Measurements from ENCODE around the gene CCDC61.
A peak's percentile ranks its signal among the peaks of the same experiment; 100 is the strongest.

CCDC61 gene

DNA sequence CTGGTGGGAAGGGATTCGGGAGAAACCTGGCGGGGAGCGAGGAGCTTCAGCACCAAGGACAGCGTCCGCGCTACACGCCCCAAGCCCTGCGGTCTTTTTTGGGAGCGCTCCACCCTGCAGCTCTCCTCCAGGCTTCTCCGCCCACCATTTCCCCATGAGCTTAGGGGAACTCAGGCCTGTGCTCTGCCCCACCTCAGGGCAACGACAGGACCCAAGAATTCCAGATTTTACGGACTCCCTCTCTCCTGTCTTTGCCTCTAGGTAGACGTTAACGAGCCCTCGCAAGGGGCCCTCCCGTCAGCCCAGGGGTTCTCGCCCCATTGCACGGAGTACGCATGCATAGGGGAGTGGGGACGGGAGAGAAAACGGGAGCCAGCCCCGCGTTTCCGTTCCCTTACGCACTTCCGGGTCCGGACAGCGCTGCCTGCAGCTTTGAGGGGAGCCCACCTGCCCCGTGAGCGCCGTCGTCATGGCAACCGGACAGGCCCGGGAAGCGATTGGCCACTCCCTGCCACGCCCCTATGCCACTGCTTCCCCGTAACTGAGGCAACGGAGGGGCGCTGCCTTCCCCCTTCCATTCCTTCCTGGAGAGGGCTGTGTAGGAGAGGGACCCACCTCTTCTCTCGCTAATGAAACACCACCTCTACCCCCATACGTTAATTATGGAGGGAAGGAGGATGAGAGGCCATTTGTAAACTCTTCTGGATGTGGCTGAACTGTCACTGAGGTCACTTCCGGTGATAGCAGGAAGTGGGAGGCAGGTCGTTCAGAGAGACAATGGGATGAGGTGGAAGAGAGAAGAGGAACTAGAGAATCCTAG lies 42.4 kb upstream of the CCDC61 start:
- H4K8ac ChIP-seq (ENCODE audit: low read depth, low read length) = no peak overlapping the region
- peak; percentile 80 for DNase-seq (ENCODE audit: low spot score)

DNA sequence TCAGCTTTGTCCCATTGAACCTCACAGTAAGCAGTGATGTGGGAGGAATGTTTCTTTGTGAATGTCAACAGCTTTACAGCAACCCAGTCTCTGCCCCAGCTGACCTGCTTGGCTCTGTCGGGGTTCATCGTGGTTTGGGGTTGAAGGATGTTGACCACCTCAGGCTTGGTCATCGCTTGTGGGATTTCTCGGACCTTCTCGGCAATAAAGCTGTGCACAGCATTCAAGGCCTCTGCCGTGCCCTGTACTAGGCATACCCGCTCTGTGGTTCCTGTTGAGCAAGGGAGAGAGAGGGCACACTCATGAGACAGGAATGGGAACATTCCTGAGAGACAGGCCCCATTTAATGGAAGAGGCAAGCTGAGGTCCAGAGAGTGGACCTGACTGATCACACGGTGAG lies 41.6 kb upstream of the CCDC61 start:
- H3K4me1 ChIP-seq (ENCODE audit: control insufficient read depth in 2 of 2, insufficient read depth in 1 of 2, low read depth in 1 of 2, low read length in 2 of 2) = peaks cover 20 to 34% of the 10 kb centered on the region in 2 donors
- H3K36me3 ChIP-seq (replicated peaks in 1 of 2; ENCODE audit: control insufficient read depth in 2 of 2, insufficient read depth in 2 of 2, low read length in 2 of 2) = peaks cover 8 to 65% of the 10 kb centered on the region in 2 donors
- peak overlapping the region; percentile 54 for H2AK5ac ChIP-seq (ENCODE audit: low read depth, low read length)
- peak overlapping the region; percentile 32 for H3K18ac ChIP-seq (ENCODE audit: low read length)
- H3K79me1 ChIP-seq (ENCODE audit: low read depth, low read length) = no peaks in the 10 kb centered on the region
- H3K4me2 ChIP-seq (ENCODE audit: insufficient read depth, low read length, poor library complexity, severe bottlenecking) = no peak overlapping the region
- no peak overlapping the region for H3K23ac ChIP-seq (ENCODE audit: low read depth, low read length, poor library complexity)
- no peak overlapping the region for H2BK120ac ChIP-seq (ENCODE audit: low read depth, low read length)
- no peak overlapping the region for H3K14ac ChIP-seq (ENCODE audit: low read length)
- no CpG with 5 or more reads among the region's 8 CpGs for WGBS, 2 donors (ENCODE audit: extremely low coverage in 2 of 2, insufficient read length in 2 of 2, insufficient replicate concordance in 1 of 2)
- H3K4ac ChIP-seq (ENCODE audit: low read length) = no peak overlapping the region
- no peak overlapping the region for H4K8ac ChIP-seq (ENCODE audit: low read depth, low read length)
- peak overlapping the region; percentile 13 for H2BK5ac ChIP-seq (ENCODE audit: low read length)
- no peak overlapping the region for H2BK12ac ChIP-seq (ENCODE audit: low read length)
- H3K27ac ChIP-seq (replicated peaks; ENCODE audit: low read length) = peak overlapping the region; percentile 55
- no peak overlapping the region for H3K9ac ChIP-seq (ENCODE audit: low read depth, low read length, poor library complexity)
- peaks cover 0 to 3% of the 10 kb centered on the region in 2 donors for H3K9me3 ChIP-seq (replicated peaks in 1 of 2; ENCODE audit: control insufficient read depth in 2 of 2, insufficient read depth in 1 of 2, low read depth in 1 of 2, low read length in 2 of 2)
- H3K4me3 ChIP-seq (ENCODE audit: low read length in 2 of 2) = no peak overlapping the region
- no peak overlapping the region for H4K91ac ChIP-seq (ENCODE audit: low read depth, low read length, poor library complexity)
- no peak for DNase-seq (ENCODE audit: low spot score)
- H2AFZ ChIP-seq (ENCODE audit: low read length) = no peak overlapping the region
- H2BK15ac ChIP-seq (ENCODE audit: low read length) = no peak overlapping the region
- peaks cover 0 to 2% (median 0%) of the 10 kb centered on the region in 3 experiments for H3K27me3 ChIP-seq (ENCODE audit: control insufficient read depth in 3 of 3, insufficient read depth in 3 of 3, low read depth in 1 of 3, low read length in 3 of 3)

More for the DNA sequence above, 42.4 kb upstream of the CCDC61 start:
- Histone ChIP-seq H3K4ac (ENCODE audit: low read length) (no peak overlapping the region), H3K14ac (ENCODE audit: low read length) (no peak overlapping the region), H3K4me1 (ENCODE audit: control insufficient read depth in 2 of 2, insufficient read depth in 1 of 2, low read depth in 1 of 2, low read length in 2 of 2) (peaks cover 20 to 34% of the 10 kb centered on the region in 2 donors), H3K9ac (ENCODE audit: low read depth, low read length, poor library complexity) (no peak overlapping the region), H3K23ac (ENCODE audit: low read depth, low read length, poor library complexity) (no peak overlapping the region), H3K79me1 (ENCODE audit: low read depth, low read length) (no peaks in the 10 kb centered on the region), H3K36me3 (replicated peaks in 1 of 2; ENCODE audit: control insufficient read depth in 2 of 2, insufficient read depth in 2 of 2, low read length in 2 of 2) (peaks cover 4 to 64% of the 10 kb centered on the region in 2 donors), H3K27ac (replicated peaks; ENCODE audit: low read length) (peak overlapping the region; percentile 55), H2BK12ac (ENCODE audit: low read length) (no peak overlapping the region), H3K9me3 (replicated peaks in 1 of 2; ENCODE audit: control insufficient read depth in 2 of 2, insufficient read depth in 1 of 2, low read depth in 1 of 2, low read length in 2 of 2) (no peaks in the 10 kb centered on the region), H2AFZ (ENCODE audit: low read length) (no peak overlapping the region), H3K4me3 (ENCODE audit: low read length in 2 of 2) (peak overlapping the region in 1 of 2 donors; percentile 72), H2BK15ac (ENCODE audit: low read length) (no peak overlapping the region), H4K91ac (ENCODE audit: low read depth, low read length, poor library complexity) (no peak overlapping the region), H3K27me3 (ENCODE audit: control insufficient read depth in 3 of 3, insufficient read depth in 3 of 3, low read depth in 1 of 3, low read length in 3 of 3) (no peaks in the 10 kb centered on the region), H3K18ac (ENCODE audit: low read length) (no peak overlapping the region), H2BK5ac (ENCODE audit: low read length) (no peak overlapping the region), H3K4me2 (ENCODE audit: insufficient read depth, low read length, poor library complexity, severe bottlenecking) (peak overlapping the region; percentile 63), H2AK5ac (ENCODE audit: low read depth, low read length) (no peak overlapping the region), H2BK120ac (ENCODE audit: low read depth, low read length) (no peak overlapping the region)
- WGBS, 2 donors (ENCODE audit: extremely low coverage in 2 of 2, insufficient read length in 2 of 2, insufficient replicate concordance in 1 of 2) = no CpG with 5 or more reads among the region's 43 CpGs

DNA sequence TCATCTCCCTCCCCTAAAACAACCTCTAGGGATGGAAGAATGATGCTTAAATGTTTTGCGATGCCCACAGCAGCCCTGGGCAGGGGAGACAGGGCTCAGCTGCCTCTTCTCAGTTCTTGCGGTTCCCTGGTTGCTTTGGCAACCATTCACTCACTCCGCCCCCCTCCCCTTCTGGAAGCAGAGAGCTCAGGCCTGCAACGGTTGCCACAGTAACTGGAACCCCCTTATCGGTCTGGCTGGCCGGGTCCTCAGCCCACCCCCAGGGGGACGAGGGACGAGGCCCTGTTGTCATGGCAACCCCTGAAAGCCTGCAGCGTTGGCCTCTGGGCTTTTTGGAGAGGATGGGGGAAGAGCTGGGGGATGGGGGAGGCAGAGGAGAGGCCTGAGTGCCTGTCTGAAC lies 41.1 kb upstream of the CCDC61 start:
- Histone ChIP-seq H3K4me1 (ENCODE audit: control insufficient read depth in 2 of 2, insufficient read depth in 1 of 2, low read depth in 1 of 2, low read length in 2 of 2) (peaks cover 20 to 34% of the 10 kb centered on the region in 2 donors), H2BK120ac (ENCODE audit: low read depth, low read length) (no peak overlapping the region), H2AK5ac (ENCODE audit: low read depth, low read length) (no peak overlapping the region), H3K27ac (replicated peaks; ENCODE audit: low read length) (peak overlapping the region; percentile 55), H3K27me3 (ENCODE audit: control insufficient read depth in 3 of 3, insufficient read depth in 3 of 3, low read depth in 1 of 3, low read length in 3 of 3) (peaks cover 0 to 2% (median 0%) of the 10 kb centered on the region in 3 experiments), H2AFZ (ENCODE audit: low read length) (no peak overlapping the region), H3K18ac (ENCODE audit: low read length) (no peak overlapping the region), H3K4me3 (ENCODE audit: low read length in 2 of 2) (no peak overlapping the region), H4K91ac (ENCODE audit: low read depth, low read length, poor library complexity) (no peak overlapping the region), H3K9me3 (replicated peaks in 1 of 2; ENCODE audit: control insufficient read depth in 2 of 2, insufficient read depth in 1 of 2, low read depth in 1 of 2, low read length in 2 of 2) (peaks cover 0 to 5% of the 10 kb centered on the region in 2 donors), H3K4me2 (ENCODE audit: insufficient read depth, low read length, poor library complexity, severe bottlenecking) (no peak overlapping the region), H2BK5ac (ENCODE audit: low read length) (peak overlapping the region; percentile 13), H2BK15ac (ENCODE audit: low read length) (no peak overlapping the region), H3K79me1 (ENCODE audit: low read depth, low read length) (no peaks in the 10 kb centered on the region), H3K4ac (ENCODE audit: low read length) (no peak overlapping the region), H3K9ac (ENCODE audit: low read depth, low read length, poor library complexity) (no peak overlapping the region), H3K14ac (ENCODE audit: low read length) (no peak overlapping the region), H3K36me3 (replicated peaks in 1 of 2; ENCODE audit: control insufficient read depth in 2 of 2, insufficient read depth in 2 of 2, low read length in 2 of 2) (peaks cover 13 to 65% of the 10 kb centered on the region in 2 donors), H3K23ac (ENCODE audit: low read depth, low read length, poor library complexity) (no peak overlapping the region), H4K8ac (ENCODE audit: low read depth, low read length) (no peak overlapping the region), H2BK12ac (ENCODE audit: low read length) (no peak overlapping the region)
- DNase-seq (ENCODE audit: low spot score) = peak; percentile 93
- WGBS, 2 donors (ENCODE audit: extremely low coverage in 2 of 2, insufficient read length in 2 of 2, insufficient replicate concordance in 1 of 2) = no CpG with 5 or more reads among the region's 9 CpGs

DNA sequence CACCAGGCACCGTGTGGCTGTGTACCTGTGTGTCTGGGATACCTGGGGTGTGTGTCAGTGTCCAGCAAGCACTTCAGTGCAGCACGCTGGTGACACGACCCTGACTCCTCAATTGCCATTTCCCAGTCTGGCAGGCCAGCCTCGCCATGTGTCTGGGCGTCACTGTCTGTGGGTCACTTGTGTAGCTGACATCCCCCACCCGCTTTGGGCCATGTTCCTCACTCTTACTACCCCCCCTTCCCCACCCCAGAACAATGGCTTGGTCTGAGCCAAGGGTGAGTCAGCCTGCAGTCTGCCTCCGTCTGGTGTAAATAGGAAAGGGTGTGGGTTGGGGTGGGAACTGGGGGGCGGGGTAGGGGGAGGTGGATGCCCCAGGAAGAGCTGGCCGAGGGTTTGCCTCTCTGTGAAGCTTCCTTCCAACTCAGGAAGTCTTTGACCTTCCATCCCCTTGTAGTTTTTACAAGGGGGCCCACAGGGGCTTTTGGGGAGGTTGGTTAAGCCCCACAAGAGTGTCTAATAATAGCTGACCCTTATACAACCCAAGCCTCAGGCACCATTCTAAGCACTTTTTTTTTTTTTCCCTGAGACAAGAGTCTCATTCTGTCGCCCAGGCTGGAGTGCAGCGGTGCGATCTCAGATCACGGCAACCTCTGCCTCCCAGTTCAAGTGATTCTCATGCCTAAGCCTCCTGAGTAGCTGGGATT lies 39.2 kb upstream of the CCDC61 start:
- Histone ChIP-seq H3K79me1 (ENCODE audit: low read depth, low read length) (no peaks in the 10 kb centered on the region), H3K4me1 (ENCODE audit: control insufficient read depth in 2 of 2, insufficient read depth in 1 of 2, low read depth in 1 of 2, low read length in 2 of 2) (peaks cover 23 to 44% of the 10 kb centered on the region in 2 donors), H3K18ac (ENCODE audit: low read length) (peak overlapping the region; percentile 83), H3K14ac (ENCODE audit: low read length) (no peak overlapping the region), H3K9ac (ENCODE audit: low read depth, low read length, poor library complexity) (no peak overlapping the region), H2BK12ac (ENCODE audit: low read length) (no peak overlapping the region), H3K4me2 (ENCODE audit: insufficient read depth, low read length, poor library complexity, severe bottlenecking) (no peak overlapping the region), H3K27me3 (ENCODE audit: control insufficient read depth in 3 of 3, insufficient read depth in 3 of 3, low read depth in 1 of 3, low read length in 3 of 3) (peaks cover 0 to 2% (median 0%) of the 10 kb centered on the region in 3 experiments), H2AK5ac (ENCODE audit: low read depth, low read length) (peak overlapping the region; percentile 36), H3K4ac (ENCODE audit: low read length) (no peak overlapping the region), H3K23ac (ENCODE audit: low read depth, low read length, poor library complexity) (no peak overlapping the region), H3K9me3 (replicated peaks in 1 of 2; ENCODE audit: control insufficient read depth in 2 of 2, insufficient read depth in 1 of 2, low read depth in 1 of 2, low read length in 2 of 2) (peaks cover 0 to 5% of the 10 kb centered on the region in 2 donors), H4K91ac (ENCODE audit: low read depth, low read length, poor library complexity) (no peak overlapping the region), H2BK120ac (ENCODE audit: low read depth, low read length) (no peak overlapping the region), H3K27ac (replicated peaks; ENCODE audit: low read length) (no peak overlapping the region), H2AFZ (ENCODE audit: low read length) (no peak overlapping the region), H2BK5ac (ENCODE audit: low read length) (no peak overlapping the region), H2BK15ac (ENCODE audit: low read length) (no peak overlapping the region), H3K4me3 (ENCODE audit: low read length in 2 of 2) (no peak overlapping the region), H4K8ac (ENCODE audit: low read depth, low read length) (no peak overlapping the region), H3K36me3 (replicated peaks in 1 of 2; ENCODE audit: control insufficient read depth in 2 of 2, insufficient read depth in 2 of 2, low read length in 2 of 2) (peaks cover 16 to 63% of the 10 kb centered on the region in 2 donors)
- no peak for DNase-seq (ENCODE audit: low spot score)
- no CpG with 5 or more reads among the region's 13 CpGs for WGBS, 2 donors (ENCODE audit: extremely low coverage in 2 of 2, insufficient read length in 2 of 2, insufficient replicate concordance in 1 of 2)
